Left kidney (tissue), 8 donors: ENCODE results near the gene FAM78A. TPM values are rescaled to one million over a fixed set of nuclear protein-coding genes. Genes with fewer than 3 reads are reported as not detected.

ENCODE experiments used
- DNase-seq: peaks from one replicate; pipeline ENCODE4 v3.0.0-alpha.2; 2013
- long read RNA-seq, 8 donors: transcript quantifications; one replicate each; lab custom pipeline, GENCODE V29; 2026
- polyA plus RNA-seq: library from polyadenylated mRNA; unstranded; fragments of 120-200 nt; gene quantifications from one replicate; pipeline ENCODE4 v1.2.1, GENCODE V29; 2013; ENCODE audit not compliant: insufficient read length

The FAM78A gene
- polyA plus RNA-seq = 2.4 TPM
- long read RNA-seq, donor 1, partial matches to known transcripts = 0 of 2 reads
- long read RNA-seq, donor 1, other reads (novel, unspliced or antisense) = 0 of 2 reads
- long read RNA-seq, donor 2 = 0 reads
- long read RNA-seq, donor 3, partial matches to known transcripts = 0 of 2 reads
- long read RNA-seq, donor 3, other reads (novel, unspliced or antisense) = 0 of 2 reads
- long read RNA-seq, donor 4 = 0 reads
- long read RNA-seq, donor 5 = 0 reads
- long read RNA-seq, donor 6, partial matches to known transcripts = 0 of 1 reads
- long read RNA-seq, donor 6, other reads (novel, unspliced or antisense) = 0 of 1 reads
- long read RNA-seq, donor 7, partial matches to known transcripts = 0 of 3 reads
- long read RNA-seq, donor 7, other reads (novel, unspliced or antisense) = 0 of 3 reads
- long read RNA-seq, donor 8 = 0 reads

GRCh38 chr9:131276094-131276888 is at the start of gene FAM78A:
TSS of gene FAM78A (minus strand) at chr9:131276510. CDS start at chr9:131276179, 331 bp downstream.
- no peak for DNase-seq

- no peak for DNase-seq
These were observed 48.7 kb upstream of the FAM78A start for GRCh38 chr9:131324736-131325679.

- DNase-seq = no peak
These were observed 47.3 kb upstream of the FAM78A start for GRCh38 chr9:131323629-131324028.

- no peak for DNase-seq
These were observed 43.8 kb upstream of the FAM78A start for GRCh38 chr9:131320031-131320685.

- DNase-seq = no peak
These were observed 43.2 kb upstream of the FAM78A start for GRCh38 chr9:131319486-131319885.

- DNase-seq = no peak
These were observed 42.1 kb upstream of the FAM78A start for GRCh38 chr9:131318231-131319085.

- no peak for DNase-seq
These were observed 36.8 kb upstream of the FAM78A start for GRCh38 chr9:131312822-131313770.

- no peak for DNase-seq
These were observed 35.9 kb upstream of the FAM78A start for GRCh38 chr9:131312246-131312645.

- DNase-seq = no peak
These were observed 34.7 kb upstream of the FAM78A start for GRCh38 chr9:131310833-131311554.

- DNase-seq = no peak
These were observed 33.4 kb upstream of the FAM78A start for GRCh38 chr9:131309530-131310276.

- no peak for DNase-seq
These were observed 32.7 kb upstream of the FAM78A start for GRCh38 chr9:131308906-131309529.

- no peak for DNase-seq
These were observed 32.1 kb upstream of the FAM78A start for GRCh38 chr9:131308452-131308851.

GRCh38 chr9:131307974-131308373 is 31.7 kb upstream of the FAM78A start:
- DNase-seq = no peak

- no peak for DNase-seq
These were observed 30.2 kb upstream of the FAM78A start for GRCh38 chr9:131306397-131307004.

GRCh38 chr9:131304676-131305355 is 28.5 kb upstream of the FAM78A start:
- DNase-seq = no peak
